ENCODE measurements around the gene MVB12B. TPM values are rescaled to one million over a fixed set of nuclear protein-coding genes. Genes with fewer than 3 reads are reported as not detected.

Gene MVB12B
- total RNA-seq, 1 experiment from 2014 or later = 9.4 TPM

DNA sequence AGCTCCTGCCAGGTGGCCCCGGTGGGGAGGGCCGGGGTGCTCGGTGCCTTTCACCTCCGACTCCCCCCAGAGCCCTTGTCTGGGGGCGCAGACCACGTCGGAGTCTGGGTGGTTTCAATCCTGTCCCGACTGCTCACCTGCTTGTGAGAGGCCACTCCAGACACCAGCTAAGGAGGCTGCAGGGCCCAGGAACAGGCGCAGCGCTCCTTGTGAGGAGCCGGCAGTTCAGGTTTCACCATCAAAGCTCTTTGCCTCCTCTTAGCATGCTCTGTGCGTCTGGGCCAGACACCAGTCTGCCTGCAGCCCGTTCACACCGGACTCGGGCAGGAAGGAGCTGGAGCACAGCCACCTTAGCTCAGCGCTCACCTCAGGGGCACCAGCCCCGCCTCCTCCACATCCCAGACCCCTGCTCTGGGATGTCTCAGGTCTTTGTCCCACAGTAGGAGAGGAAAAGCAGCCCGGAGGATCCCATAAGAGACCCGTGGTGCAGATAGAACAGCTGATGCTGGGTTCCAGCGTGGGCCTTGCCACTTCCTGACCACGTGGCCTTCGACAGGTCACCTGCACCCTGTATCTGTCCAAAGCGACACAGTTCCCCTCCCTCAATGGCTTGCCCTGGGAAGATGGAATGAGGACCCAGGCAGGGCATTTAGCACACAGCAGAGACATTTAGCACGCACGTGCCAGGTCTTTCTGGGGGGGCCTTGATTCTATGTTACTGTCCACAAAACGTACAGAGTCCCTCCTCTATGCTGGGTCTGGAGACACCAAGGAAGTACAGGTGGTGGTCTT is 180.9 kb downstream of the MVB12B start:
- POLR2A ChIA-PET = interaction anchor here (0.8 kb wide), 1 partner anchor 10 kb away, joined by 3 read pairs; no protein-coding TSS in a partner anchor
- CTCF ChIA-PET = no interaction called here

DNA sequence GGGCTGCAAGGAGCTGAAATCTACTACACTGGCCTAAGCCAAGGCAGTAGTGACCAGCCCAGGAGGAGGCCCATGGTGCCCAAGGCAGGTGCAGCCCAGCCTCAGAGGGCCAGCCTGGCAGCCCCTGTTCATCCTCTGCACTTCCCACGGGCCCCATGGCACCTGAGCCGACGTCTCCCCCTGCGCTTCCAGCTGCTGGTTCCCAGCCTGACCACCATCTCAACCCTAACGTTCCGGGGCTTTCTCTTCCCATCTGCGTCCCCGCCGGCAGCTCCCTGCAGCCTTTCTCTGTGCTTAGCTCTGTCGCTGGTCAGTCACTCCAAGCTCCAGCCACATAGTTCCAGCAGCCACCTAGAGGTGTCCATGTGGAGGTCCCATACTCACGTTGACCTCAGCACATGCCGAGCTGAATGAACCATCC is 181.6 kb downstream of the MVB12B start:
- ChIA-PET POLR2A (no interaction called here), CTCF (no interaction called here)
- Histone ChIP-seq H3K4me1 (ENCODE audit: control insufficient read depth, insufficient read depth, low read length) (no peaks in the 10 kb centered on the region), H3K27ac (ENCODE audit: low read length) (no peak overlapping the region), H3K9me3 (ENCODE audit: control insufficient read depth, insufficient read depth, low read depth, low read length) (no peaks in the 10 kb centered on the region), H3K4me3 (ENCODE audit: low read depth in 2 of 2, low read length in 2 of 2) (no peak overlapping the region), H3K36me3 (ENCODE audit: control insufficient read depth, insufficient read depth, low read length) (no peaks in the 10 kb centered on the region), H3K27me3 (ENCODE audit: control insufficient read depth, insufficient read depth, low read length) (no peaks in the 10 kb centered on the region)
- intact Hi-C loops (cut with micrococcal nuclease; ENCODE audit: unreplicated experiment) (no loop called here), in situ Hi-C loops (cut with HindIII; ENCODE audit: low pct_unique_long_range_greater_than_20kb, low sequenced_read_pairs) (no loop called here)
- BruUV-seq (replicated peaks) = no TSS peak
- DNase-seq (ENCODE audit: low read depth, low spot score) (no peak), ATAC-seq (no peak)
- TF ChIP-seq, protein P1, sequence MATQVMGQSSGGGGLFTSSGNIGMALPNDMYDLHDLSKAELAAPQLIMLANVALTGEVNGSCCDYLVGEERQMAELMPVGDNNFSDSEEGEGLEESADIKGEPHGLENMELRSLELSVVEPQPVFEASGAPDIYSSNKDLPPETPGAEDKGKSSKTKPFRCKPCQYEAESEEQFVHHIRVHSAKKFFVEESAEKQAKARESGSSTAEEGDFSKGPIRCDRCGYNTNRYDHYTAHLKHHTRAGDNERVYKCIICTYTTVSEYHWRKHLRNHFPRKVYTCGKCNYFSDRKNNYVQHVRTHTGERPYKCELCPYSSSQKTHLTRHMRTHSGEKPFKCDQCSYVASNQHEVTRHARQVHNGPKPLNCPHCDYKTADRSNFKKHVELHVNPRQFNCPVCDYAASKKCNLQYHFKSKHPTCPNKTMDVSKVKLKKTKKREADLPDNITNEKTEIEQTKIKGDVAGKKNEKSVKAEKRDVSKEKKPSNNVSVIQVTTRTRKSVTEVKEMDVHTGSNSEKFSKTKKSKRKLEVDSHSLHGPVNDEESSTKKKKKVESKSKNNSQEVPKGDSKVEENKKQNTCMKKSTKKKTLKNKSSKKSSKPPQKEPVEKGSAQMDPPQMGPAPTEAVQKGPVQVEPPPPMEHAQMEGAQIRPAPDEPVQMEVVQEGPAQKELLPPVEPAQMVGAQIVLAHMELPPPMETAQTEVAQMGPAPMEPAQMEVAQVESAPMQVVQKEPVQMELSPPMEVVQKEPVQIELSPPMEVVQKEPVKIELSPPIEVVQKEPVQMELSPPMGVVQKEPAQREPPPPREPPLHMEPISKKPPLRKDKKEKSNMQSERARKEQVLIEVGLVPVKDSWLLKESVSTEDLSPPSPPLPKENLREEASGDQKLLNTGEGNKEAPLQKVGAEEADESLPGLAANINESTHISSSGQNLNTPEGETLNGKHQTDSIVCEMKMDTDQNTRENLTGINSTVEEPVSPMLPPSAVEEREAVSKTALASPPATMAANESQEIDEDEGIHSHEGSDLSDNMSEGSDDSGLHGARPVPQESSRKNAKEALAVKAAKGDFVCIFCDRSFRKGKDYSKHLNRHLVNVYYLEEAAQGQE (IDR thresholded peaks at IDR 0.05; ENCODE audit: insufficient read depth in 1 of 2, low read depth in 2 of 2, low read length in 1 of 2) = no peak
- TF ChIP-seq, protein P2, sequence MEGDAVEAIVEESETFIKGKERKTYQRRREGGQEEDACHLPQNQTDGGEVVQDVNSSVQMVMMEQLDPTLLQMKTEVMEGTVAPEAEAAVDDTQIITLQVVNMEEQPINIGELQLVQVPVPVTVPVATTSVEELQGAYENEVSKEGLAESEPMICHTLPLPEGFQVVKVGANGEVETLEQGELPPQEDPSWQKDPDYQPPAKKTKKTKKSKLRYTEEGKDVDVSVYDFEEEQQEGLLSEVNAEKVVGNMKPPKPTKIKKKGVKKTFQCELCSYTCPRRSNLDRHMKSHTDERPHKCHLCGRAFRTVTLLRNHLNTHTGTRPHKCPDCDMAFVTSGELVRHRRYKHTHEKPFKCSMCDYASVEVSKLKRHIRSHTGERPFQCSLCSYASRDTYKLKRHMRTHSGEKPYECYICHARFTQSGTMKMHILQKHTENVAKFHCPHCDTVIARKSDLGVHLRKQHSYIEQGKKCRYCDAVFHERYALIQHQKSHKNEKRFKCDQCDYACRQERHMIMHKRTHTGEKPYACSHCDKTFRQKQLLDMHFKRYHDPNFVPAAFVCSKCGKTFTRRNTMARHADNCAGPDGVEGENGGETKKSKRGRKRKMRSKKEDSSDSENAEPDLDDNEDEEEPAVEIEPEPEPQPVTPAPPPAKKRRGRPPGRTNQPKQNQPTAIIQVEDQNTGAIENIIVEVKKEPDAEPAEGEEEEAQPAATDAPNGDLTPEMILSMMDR (IDR thresholded peaks at IDR 0.05) = no peak
- TF ChIP-seq SIN3A (IDR thresholded peaks at IDR 0.05; ENCODE audit: borderline replicate concordance, insufficient read depth, low read depth, low read length) = no peak
- no peak for TF ChIP-seq POLR2AphosphoS5 (IDR thresholded peaks at IDR 0.05; ENCODE audit: low read depth, low read length)
- no peak for TF ChIP-seq TCF7L2 (IDR thresholded peaks at IDR 0.05; ENCODE audit: low read depth, low read length)

More for the DNA sequence above, 180.9 kb downstream of the MVB12B start:
- TF ChIP-seq, protein P1 (IDR thresholded peaks at IDR 0.05; ENCODE audit: insufficient read depth in 1 of 2, low read depth in 2 of 2, low read length in 1 of 2) = no peak
- TF ChIP-seq, protein P2 (IDR thresholded peaks at IDR 0.05) = no peak
- no peak for TF ChIP-seq POLR2AphosphoS5 (IDR thresholded peaks at IDR 0.05; ENCODE audit: low read depth, low read length)
- TF ChIP-seq SIN3A (IDR thresholded peaks at IDR 0.05; ENCODE audit: borderline replicate concordance, insufficient read depth, low read depth, low read length) = no peak
- TF ChIP-seq TCF7L2 (IDR thresholded peaks at IDR 0.05; ENCODE audit: low read depth, low read length) = no peak
- DNase-seq (ENCODE audit: low read depth, low spot score) = no peak
- H3K9me3 ChIP-seq (ENCODE audit: control insufficient read depth, insufficient read depth, low read depth, low read length) = no peaks in the 10 kb centered on the region
- no peak overlapping the region for H3K4me3 ChIP-seq (ENCODE audit: low read depth in 2 of 2, low read length in 2 of 2)
- no peak overlapping the region for H3K27ac ChIP-seq (ENCODE audit: low read length)
- no peaks in the 10 kb centered on the region for H3K27me3 ChIP-seq (ENCODE audit: control insufficient read depth, insufficient read depth, low read length)
- H3K36me3 ChIP-seq (ENCODE audit: control insufficient read depth, insufficient read depth, low read length) = no peaks in the 10 kb centered on the region
- no peaks in the 10 kb centered on the region for H3K4me1 ChIP-seq (ENCODE audit: control insufficient read depth, insufficient read depth, low read length)
- ATAC-seq = no peak
- no TSS peak for BruUV-seq (replicated peaks)
- in situ Hi-C loops (cut with HindIII; ENCODE audit: low pct_unique_long_range_greater_than_20kb, low sequenced_read_pairs) (no loop called here), intact Hi-C loops (cut with micrococcal nuclease; ENCODE audit: unreplicated experiment) (no loop called here)
